ENCODE results near the gene SEC24A.
"Not testable (repeated sequence)": the region's sequence is repeated elsewhere in the genome, so short reads cannot be mapped to it uniquely, and the experiment has no call there.

Gene SEC24A

DNA sequence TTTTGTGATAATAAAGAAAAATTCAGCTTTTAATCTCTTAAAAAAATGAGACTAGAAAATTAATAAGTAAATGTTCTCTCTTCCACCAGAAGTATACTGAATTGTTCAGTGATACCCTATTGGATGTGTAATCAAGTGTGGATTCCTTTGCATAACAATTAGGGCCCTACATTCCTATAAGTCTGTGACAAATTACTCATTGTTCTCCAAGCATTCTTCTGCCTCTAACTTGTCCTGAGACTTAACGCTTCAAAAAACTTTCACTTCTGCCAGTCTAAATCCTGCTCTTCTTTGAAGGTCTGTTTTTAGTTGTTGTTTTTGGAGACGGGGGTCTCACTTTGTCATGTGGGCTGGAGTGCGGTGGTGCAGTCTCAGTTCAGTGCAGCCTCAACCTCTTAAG, 100.8 kb downstream of the SEC24A start:
- DNase-seq (ENCODE audit: low spot score), result no peak

DNA sequence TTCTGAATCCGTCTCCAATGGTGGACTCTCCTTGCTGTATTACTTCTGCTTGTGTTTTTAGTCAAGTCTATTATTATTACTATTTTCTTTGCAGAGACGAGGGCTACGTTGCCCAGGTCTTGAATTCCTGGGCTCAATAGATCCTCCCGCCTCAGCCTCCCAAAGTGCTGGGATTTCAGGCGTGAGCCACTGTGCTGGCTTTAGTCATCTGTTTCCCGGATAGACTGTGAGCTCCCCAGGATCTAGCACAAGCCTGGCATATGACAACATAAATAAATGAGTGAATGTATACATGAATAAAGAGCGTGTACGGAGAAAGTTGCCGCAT, 109.6 kb downstream of the SEC24A start:
- no peak for DNase-seq (ENCODE audit: low spot score)

DNA sequence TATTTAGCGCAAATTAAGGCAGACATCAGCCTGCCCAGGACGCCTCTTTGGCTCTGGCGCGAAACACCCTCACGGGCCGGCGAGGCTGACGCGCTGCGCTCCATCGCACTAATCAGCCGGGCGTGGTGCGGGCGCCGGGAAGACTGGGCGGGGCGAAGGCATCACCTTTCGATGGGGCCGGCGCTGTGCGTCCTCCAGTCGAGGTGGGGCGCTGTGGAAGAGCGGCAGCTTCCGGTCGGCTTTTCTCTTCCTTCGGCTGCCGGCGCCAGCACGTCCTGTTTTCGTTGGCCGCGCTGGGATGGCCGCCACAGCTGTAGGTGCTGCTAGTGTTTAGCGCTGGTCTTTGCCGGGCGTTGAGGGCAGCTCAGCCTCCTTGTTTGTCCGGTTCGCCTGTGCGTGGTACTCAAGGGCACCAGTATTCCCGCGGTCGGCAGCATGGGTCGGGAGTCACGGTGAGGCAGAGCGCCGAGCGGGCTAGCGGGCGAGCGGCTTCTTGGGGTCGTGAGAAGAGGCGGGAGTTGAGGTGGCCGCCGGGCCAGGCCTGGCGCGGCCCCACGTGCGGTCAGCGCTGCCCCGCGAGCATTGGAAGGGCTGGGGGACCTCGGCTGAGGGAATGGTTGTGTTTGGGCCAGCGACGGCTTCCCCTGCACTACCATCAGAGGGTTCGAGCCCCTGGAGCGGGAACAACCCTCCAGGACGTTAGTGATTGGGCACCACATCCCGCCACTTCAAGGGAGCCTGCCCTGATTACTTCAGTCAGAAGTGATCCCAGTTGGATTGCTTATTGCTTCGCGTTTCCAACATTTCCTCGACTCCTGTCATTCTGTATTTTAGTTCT, 110.1 kb downstream of the SEC24A start, which contains the start of gene DDX46:
DDX46 (plus strand) TSS at position 276 of the 838 bp plus-strand sequence; CDS start at position 436, 160 bp downstream.
- DNase-seq (ENCODE audit: low spot score), result peak; percentile 96

DNA sequence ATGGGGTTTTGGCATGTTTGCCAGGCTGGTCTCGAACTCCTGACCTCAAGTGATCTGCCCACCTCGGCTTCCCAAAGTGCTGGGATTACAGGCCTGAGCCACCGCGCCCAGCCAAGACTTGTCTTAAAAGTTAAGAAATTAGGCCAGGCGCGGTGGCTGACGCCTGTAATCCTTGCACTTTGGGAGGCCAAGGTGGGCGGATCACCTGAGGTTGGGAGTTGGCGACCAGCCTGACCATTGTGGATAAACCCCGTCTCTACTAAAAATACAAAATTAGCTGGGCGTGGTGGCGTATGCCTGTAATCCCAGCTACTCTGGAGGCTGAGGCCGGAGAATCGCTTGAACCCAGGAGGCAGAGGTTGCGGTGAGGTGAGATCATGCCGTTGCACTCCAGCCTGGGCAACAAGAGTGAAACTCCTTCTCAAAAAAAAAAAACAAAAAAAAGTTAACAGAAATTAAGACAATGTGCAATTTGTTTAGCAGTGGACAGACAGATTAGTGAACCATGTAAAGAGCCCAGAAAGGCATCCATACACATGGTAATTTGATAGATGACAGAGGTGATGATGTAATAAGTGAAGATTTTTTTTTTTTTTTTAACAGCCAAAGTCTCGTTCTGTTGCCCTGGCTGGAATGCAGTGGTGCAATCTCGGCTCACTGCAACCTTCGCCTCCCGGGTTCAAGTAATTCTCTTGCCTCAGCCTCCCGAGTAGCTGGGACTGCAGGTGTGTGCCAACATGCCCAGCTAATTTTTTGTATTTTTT, 119.1 kb downstream of the SEC24A start:
- DNase-seq (ENCODE audit: low spot score), result not testable (repeated sequence)

DNA sequence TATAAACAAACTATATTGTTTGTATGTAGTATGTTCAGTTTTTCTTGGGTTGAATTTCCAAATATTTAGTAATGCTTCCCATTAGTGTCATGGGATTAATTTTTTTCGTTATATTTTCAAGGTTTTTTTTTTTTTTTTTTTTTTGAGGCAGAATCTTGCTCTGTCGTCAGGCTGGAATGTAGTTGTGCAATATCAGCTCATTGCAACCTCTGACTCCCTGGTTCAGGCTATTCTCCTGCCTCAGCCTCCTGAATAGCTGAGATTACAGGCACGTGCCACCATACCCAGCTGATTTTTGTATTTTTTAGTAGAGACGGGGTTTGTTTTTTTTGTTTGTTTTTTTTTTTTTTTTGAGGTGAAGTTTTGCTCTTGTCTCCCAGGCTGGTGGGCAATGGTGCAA, 120.6 kb downstream of the SEC24A start:
- DNase-seq (ENCODE audit: low spot score), result no peak

DNA sequence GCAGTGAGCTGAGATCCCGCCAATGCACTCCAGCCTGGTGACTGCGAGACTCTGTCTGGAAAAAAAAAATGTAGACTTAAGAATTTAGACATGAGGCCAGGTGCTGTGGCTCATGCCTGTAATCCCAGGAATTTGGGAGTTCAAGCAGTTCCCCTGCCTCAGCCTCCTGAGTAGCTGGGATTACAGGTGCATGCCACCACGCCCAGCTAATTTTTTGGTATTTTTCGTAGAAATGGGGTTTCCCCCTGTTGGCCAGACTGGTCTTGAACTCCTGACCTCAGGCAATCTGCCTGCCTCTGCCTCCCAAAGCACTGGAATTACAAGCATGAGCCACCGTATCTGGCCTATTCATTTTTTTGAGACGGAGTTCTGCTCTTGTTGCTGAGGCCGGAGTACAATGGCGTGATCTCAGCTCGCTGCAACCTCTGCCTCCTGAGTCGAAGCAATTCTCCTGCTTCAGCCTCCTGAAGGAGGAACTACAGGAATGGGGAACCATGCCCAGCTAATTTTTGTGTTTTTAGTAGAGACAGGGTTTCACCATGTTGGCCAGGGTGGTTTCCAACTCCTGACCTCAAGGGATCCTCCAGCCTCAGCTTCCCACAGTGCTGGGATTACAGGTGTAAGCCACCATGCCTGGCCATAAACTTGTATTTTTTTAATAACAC, 124.0 kb downstream of the SEC24A start:
- DNase-seq (ENCODE audit: low spot score), result no peak

DNA sequence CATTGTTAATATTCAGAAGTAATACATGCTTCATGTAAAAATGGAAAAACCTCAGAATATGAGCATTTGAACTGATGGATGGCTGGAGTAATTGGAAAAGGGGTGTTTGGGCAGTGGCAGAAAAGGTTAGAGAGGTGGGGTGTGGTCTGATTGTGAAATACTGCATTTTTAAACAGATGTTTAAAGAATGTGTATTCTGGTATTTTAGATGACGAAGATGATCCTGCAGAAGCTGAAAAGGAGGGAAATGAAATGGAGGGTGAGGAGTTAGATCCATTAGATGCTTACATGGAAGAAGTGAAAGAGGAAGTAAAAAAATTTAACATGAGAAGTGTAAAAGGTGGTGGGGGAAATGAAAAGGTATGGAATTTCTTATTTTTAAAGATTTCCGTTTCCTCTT, 128.8 kb downstream of the SEC24A start:
- no peak for DNase-seq (ENCODE audit: low spot score)

Data from AG08396 (cell line).